Tibial artery (tissue), 4 donors: ENCODE measurements around the gene BCL2.

ENCODE experiments used
- DNase-seq, 2 donors: peaks; one replicate each; pipeline ENCODE4 v3.0.0-alpha.2; 2019
- H3K27ac ChIP-seq, 2 donors: fragments of 200-600 bp; sonication (generic) in 1 of 2; 1 replicate in 1 of 2; 2 replicates in 1 of 2; pipeline ENCODE4 v1.5.1; 2018 to 2019; ENCODE audit warnings: mild to moderate bottlenecking in 1 of 2
- H3K27me3 ChIP-seq, 2 donors: fragments of 200-600 bp; sonication (generic) in 1 of 2; one replicate each; pipeline versions ENCODE4 v1.5.1 to v1.6.0; 2016 to 2019
- H3K36me3 ChIP-seq, 3 donors: fragments of 200-600 bp; sonication (generic) in 2 of 3; one replicate each; pipeline ENCODE4 v1.5.1; 2016 to 2019; ENCODE audit warnings: mild to moderate bottlenecking in 2 of 3
- H3K4me1 ChIP-seq, 4 donors: fragments of 200-600 bp; sonication (generic) in 2 of 4; 1 replicate in 3 of 4; 2 replicates in 1 of 4; pipeline ENCODE4 v1.5.1; 2016 to 2019
- H3K4me3 ChIP-seq, 2 donors: fragments of 200-600 bp; sonication (generic) in 1 of 2; 1 replicate in 1 of 2; 2 replicates in 1 of 2; pipeline ENCODE4 v1.5.1; 2018 to 2019; ENCODE audit warnings: mild to moderate bottlenecking in 2 of 2
- H3K9me3 ChIP-seq, 3 donors: fragments of 200-600 bp; sonication (generic) in 1 of 3; one replicate each; pipeline ENCODE4 v1.5.1; 2016 to 2019
- intact Hi-C: fragments of 100-400 bp; cut with DNase I; formaldehyde crosslinking; loops from one replicate; pipeline ENCODE4 v1.15.0; 2023; ENCODE audit warnings: low total_unique reads
- TF ChIP-seq, protein P1 (sequence below), 2 experiments: fragments of 200-600 bp in 1 of 2; fragments of 450-650 bp in 1 of 2; IDR thresholded peaks; one replicate each; pipeline ENCODE4 v1.5.1; 2017 to 2019; ENCODE audit warnings: antibody characterized with exemption in 2 of 2, mild to moderate bottlenecking in 1 of 2, moderate library complexity in 1 of 2

The BCL2 gene

DNA sequence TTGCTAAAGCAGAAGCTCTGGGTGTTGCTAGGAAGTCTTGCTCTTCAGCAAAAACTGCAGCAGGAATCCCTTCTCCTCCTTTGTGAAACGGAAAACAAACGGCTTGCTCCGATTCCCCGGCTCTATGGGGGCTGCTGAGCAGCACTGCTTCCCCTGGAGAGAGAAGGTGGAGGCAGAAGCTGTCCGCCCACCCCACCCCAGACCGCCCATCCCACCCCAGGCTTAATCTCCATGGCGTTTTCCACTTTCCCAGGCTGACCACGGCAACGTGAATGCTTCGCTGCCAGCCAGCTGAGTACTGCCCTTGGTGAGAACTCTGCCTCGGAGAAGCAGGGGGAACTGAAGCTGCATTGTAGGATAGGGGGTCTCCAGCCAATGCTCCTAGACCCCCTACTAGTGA is 139.2 kb downstream of the BCL2 start:
- no peaks in the 10 kb centered on the region for H3K36me3 ChIP-seq
- intact Hi-C loops, result no loop called here
- no peak for DNase-seq
- TF ChIP-seq, protein P1, sequence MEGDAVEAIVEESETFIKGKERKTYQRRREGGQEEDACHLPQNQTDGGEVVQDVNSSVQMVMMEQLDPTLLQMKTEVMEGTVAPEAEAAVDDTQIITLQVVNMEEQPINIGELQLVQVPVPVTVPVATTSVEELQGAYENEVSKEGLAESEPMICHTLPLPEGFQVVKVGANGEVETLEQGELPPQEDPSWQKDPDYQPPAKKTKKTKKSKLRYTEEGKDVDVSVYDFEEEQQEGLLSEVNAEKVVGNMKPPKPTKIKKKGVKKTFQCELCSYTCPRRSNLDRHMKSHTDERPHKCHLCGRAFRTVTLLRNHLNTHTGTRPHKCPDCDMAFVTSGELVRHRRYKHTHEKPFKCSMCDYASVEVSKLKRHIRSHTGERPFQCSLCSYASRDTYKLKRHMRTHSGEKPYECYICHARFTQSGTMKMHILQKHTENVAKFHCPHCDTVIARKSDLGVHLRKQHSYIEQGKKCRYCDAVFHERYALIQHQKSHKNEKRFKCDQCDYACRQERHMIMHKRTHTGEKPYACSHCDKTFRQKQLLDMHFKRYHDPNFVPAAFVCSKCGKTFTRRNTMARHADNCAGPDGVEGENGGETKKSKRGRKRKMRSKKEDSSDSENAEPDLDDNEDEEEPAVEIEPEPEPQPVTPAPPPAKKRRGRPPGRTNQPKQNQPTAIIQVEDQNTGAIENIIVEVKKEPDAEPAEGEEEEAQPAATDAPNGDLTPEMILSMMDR (IDR thresholded peaks at IDR 0.05), result no peak
- H3K27me3 ChIP-seq, result no peaks in the 10 kb centered on the region
- H3K4me3 ChIP-seq, result peak overlapping the region; percentile 10 to 13
- H3K27ac ChIP-seq, result no peak overlapping the region
- no peaks in the 10 kb centered on the region for H3K9me3 ChIP-seq
- peaks cover 0 to 73% (median 53%) of the 10 kb centered on the region in 4 donors for H3K4me1 ChIP-seq

DNA sequence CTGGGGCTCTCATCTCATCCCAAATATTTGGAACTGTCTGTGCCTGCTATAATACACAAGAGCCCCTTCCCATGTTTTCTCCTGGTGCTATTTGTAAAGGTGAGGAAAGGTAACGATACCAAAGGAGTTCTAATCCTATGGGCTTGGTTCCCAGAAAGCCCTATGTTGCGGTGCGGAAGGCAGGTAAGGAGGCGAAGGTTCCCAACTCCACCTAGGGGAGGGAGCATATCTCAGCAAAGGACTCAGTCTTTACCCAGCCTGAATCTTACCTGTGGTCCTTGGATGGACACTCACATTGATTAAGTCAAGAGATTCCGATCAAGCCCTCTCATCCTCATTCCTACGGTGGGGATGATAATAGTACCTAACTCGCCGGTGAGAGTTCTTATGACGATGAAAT is 140.1 kb downstream of the BCL2 start:
- no peak for DNase-seq
- Histone ChIP-seq H3K27me3 (no peaks in the 10 kb centered on the region), H3K4me1 (peaks cover 0 to 78% (median 52%) of the 10 kb centered on the region in 4 donors), H3K27ac (peak overlapping the region; percentile 57 to 61), H3K36me3 (no peaks in the 10 kb centered on the region), H3K4me3 (no peak overlapping the region), H3K9me3 (no peaks in the 10 kb centered on the region)
- intact Hi-C loops, result no loop called here
- TF ChIP-seq, protein P1 (IDR thresholded peaks at IDR 0.05), result no peak

DNA sequence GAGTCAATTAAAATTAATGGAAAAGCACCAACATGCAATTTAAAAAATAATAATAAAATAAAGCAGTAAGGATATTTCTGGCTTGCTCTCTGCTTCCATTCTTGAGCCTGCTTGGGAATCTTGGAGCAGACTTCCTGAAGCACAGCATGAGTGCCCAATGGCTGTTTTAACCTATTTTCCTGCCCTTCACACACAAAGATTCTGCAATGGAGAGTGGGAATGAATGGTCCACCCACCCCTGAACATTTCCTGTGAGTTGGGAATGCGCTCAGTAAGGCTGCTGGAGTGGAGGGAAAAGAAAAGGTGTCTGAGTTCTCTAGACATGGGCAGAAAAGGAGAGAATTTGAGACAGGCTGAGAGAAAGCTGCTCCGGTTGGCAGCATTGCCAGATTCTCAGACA is 140.6 kb downstream of the BCL2 start:
- intact Hi-C loops, result no loop called here
- DNase-seq, result no peak
- peak overlapping the region; percentile 57 to 61 for H3K27ac ChIP-seq
- H3K27me3 ChIP-seq, result no peaks in the 10 kb centered on the region
- no peak overlapping the region for H3K4me3 ChIP-seq
- no peaks in the 10 kb centered on the region for H3K36me3 ChIP-seq
- TF ChIP-seq, protein P1 (IDR thresholded peaks at IDR 0.05), result no peak
- no peaks in the 10 kb centered on the region for H3K9me3 ChIP-seq
- peaks cover 0 to 78% (median 52%) of the 10 kb centered on the region in 4 donors for H3K4me1 ChIP-seq

- Histone ChIP-seq H3K4me1 (peaks cover 0 to 74% (median 55%) of the 10 kb centered on the region in 4 donors), H3K27me3 (no peaks in the 10 kb centered on the region), H3K36me3 (no peaks in the 10 kb centered on the region), H3K27ac (peak overlapping the region; percentile 57 to 61), H3K4me3 (peak overlapping the region; percentile 19 to 28), H3K9me3 (no peaks in the 10 kb centered on the region)
- peak; percentile 83 to 86 for DNase-seq
- TF ChIP-seq, protein P1 (IDR thresholded peaks at IDR 0.05), result no peak
- intact Hi-C loops, result no loop called here
Observed at GRCh38 chr18:63177919-63178821, 141.4 kb downstream of the BCL2 start.

- intact Hi-C loops, result no loop called here
- Histone ChIP-seq H3K36me3 (no peaks in the 10 kb centered on the region), H3K27ac (peak overlapping the region; percentile 57 to 61), H3K4me1 (peaks cover 0 to 74% (median 51%) of the 10 kb centered on the region in 4 donors), H3K4me3 (no peak overlapping the region), H3K9me3 (no peaks in the 10 kb centered on the region), H3K27me3 (no peaks in the 10 kb centered on the region)
- no peak for DNase-seq
- TF ChIP-seq, protein P1 (IDR thresholded peaks at IDR 0.05), result no peak
Observed at GRCh38 chr18:63177259-63177658, 142.3 kb downstream of the BCL2 start.
